DOHH2 (cell line): ENCODE data around the gene PACRG.

ENCODE experiments used
- EZH2phosphoT487 ChIP-seq: fragments of 200-600 bp; sonication (generic); IDR thresholded peaks from 2 replicates; pipeline ENCODE4 v1.6.1; 2017; ENCODE audit warnings: borderline replicate concordance, mild to moderate bottlenecking, antibody characterized with exemption, low read length, moderate library complexity, mixed read lengths
- TF ChIP-seq, protein P1 (sequence below): fragments of 200-600 bp; sonication (generic); IDR thresholded peaks from one replicate; pipeline ENCODE4 v1.5.1; 2014; ENCODE audit warnings: antibody characterized with exemption, mild to moderate bottlenecking, low read depth, low read length; ENCODE audit not compliant: poor library complexity, severe bottlenecking

- TF ChIP-seq, protein P1, sequence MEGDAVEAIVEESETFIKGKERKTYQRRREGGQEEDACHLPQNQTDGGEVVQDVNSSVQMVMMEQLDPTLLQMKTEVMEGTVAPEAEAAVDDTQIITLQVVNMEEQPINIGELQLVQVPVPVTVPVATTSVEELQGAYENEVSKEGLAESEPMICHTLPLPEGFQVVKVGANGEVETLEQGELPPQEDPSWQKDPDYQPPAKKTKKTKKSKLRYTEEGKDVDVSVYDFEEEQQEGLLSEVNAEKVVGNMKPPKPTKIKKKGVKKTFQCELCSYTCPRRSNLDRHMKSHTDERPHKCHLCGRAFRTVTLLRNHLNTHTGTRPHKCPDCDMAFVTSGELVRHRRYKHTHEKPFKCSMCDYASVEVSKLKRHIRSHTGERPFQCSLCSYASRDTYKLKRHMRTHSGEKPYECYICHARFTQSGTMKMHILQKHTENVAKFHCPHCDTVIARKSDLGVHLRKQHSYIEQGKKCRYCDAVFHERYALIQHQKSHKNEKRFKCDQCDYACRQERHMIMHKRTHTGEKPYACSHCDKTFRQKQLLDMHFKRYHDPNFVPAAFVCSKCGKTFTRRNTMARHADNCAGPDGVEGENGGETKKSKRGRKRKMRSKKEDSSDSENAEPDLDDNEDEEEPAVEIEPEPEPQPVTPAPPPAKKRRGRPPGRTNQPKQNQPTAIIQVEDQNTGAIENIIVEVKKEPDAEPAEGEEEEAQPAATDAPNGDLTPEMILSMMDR: no peak
- no peak for TF ChIP-seq EZH2phosphoT487
Observed at GRCh38 chr6:163166507-163166906, 438.7 kb downstream of the PACRG start.
